Tibial nerve (tissue), 4 donors: ENCODE data around the gene RAB24.

Source experiments
- EP300 ChIP-seq, 2 donors: sonication (generic); formaldehyde crosslinking; IDR thresholded peaks; one replicate each; pipeline ENCODE4 v1.6.1; 2017; ENCODE audit warnings: antibody characterized with exemption in 2 of 2, mild to moderate bottlenecking in 1 of 2
- POLR2A ChIP-seq, 2 donors: fragments of 450-650 bp; IDR thresholded peaks; one replicate each; pipeline ENCODE4 v1.6.1; 2017; ENCODE audit warnings: antibody characterized with exemption in 2 of 2, mild to moderate bottlenecking in 2 of 2, moderate library complexity in 2 of 2
- TF ChIP-seq, protein P1 (sequence below), 5 experiments: fragments of 200-600 bp in 3 of 5; fragments of 450-650 bp in 2 of 5; sonication (generic) in 3 of 5; IDR thresholded peaks; one replicate each; pipeline ENCODE4 v1.5.1; 2016 to 2019; ENCODE audit warnings: antibody characterized with exemption in 5 of 5, mild to moderate bottlenecking in 3 of 5, moderate library complexity in 2 of 5

DNA sequence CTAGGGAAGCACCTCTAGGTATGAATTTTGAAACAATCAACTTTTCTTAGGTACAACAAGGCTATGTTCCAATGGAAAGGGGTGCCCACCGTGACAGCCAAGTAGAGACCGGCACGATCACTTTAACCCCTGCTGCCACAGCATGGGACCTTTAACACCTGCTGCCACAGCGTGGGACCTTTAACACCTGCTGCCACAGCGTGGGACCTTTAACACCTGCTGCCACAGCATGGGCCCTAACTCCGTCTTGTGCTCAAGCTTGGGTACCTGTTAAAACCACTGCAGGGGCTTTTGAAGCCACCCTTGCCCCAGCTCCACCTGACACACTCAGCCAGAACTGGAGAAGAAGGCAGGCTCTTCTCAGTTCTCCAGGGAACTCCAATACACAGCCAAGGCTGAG is 26.4 kb upstream of the RAB24 start:
- TF ChIP-seq POLR2A (IDR thresholded peaks at IDR 0.05) (no peak), EP300 (IDR thresholded peaks at IDR 0.05) (no peak)
- TF ChIP-seq, protein P1, sequence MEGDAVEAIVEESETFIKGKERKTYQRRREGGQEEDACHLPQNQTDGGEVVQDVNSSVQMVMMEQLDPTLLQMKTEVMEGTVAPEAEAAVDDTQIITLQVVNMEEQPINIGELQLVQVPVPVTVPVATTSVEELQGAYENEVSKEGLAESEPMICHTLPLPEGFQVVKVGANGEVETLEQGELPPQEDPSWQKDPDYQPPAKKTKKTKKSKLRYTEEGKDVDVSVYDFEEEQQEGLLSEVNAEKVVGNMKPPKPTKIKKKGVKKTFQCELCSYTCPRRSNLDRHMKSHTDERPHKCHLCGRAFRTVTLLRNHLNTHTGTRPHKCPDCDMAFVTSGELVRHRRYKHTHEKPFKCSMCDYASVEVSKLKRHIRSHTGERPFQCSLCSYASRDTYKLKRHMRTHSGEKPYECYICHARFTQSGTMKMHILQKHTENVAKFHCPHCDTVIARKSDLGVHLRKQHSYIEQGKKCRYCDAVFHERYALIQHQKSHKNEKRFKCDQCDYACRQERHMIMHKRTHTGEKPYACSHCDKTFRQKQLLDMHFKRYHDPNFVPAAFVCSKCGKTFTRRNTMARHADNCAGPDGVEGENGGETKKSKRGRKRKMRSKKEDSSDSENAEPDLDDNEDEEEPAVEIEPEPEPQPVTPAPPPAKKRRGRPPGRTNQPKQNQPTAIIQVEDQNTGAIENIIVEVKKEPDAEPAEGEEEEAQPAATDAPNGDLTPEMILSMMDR (IDR thresholded peaks at IDR 0.05) = no peak
